OCI-LY1 (cell line): ENCODE data around the gene AKAP11.

Experiments used
- H2AFZ ChIP-seq: fragments of 200-600 bp; sonication (generic), shearing (Covaris generic); 2 replicates; pipeline ENCODE4 v1.6.0; 2014; ENCODE audit warnings: antibody characterized with exemption, mild to moderate bottlenecking, low read length
- H3F3A ChIP-seq: fragments of 200-600 bp; sonication (generic), shearing (Covaris generic); 2 replicates; pipeline ENCODE4 v1.6.0; 2014; ENCODE audit warnings: mild to moderate bottlenecking, antibody characterized with exemption, low read length, moderate library complexity; ENCODE audit not compliant: insufficient read depth
- H3K27ac ChIP-seq: fragments of 200-600 bp; sonication (generic); 2 replicates; pipeline ENCODE4 v1.5.1; 2014; ENCODE audit warnings: low read length, mixed run types, mild to moderate bottlenecking, low read depth; ENCODE audit not compliant: poor library complexity, severe bottlenecking
- H3K27me3 ChIP-seq: fragments of 200-600 bp; sonication (generic); 2 replicates; pipeline ENCODE4 v1.6.0; 2014; ENCODE audit warnings: antibody characterized with exemption, mild to moderate bottlenecking, low read length, moderate library complexity; ENCODE audit not compliant: insufficient read depth
- H3K36me3 ChIP-seq: fragments of 200-600 bp; sonication (generic); 2 replicates; pipeline ENCODE4 v1.6.1; 2014; ENCODE audit warnings: mild to moderate bottlenecking, antibody characterized with exemption, low read length, moderate library complexity, mixed read lengths; ENCODE audit not compliant: insufficient read depth
- H3K4me1 ChIP-seq: fragments of 200-600 bp; sonication (generic); 2 replicates; pipeline ENCODE4 v1.5.1; 2014; ENCODE audit warnings: mild to moderate bottlenecking, low read length, moderate library complexity; ENCODE audit not compliant: insufficient read depth, severe bottlenecking
- H3K4me2 ChIP-seq: fragments of 200-600 bp; sonication (generic), shearing (Covaris generic); 2 replicates; pipeline ENCODE4 v1.6.1; 2014; ENCODE audit warnings: low read length
- H3K4me3 ChIP-seq: fragments of 200-600 bp; sonication (generic); 2 replicates; pipeline ENCODE4 v1.5.1; 2014; ENCODE audit warnings: low read length, low read depth, mild to moderate bottlenecking, mixed read lengths; ENCODE audit not compliant: poor library complexity, severe bottlenecking
- H3K79me2 ChIP-seq: fragments of 200-600 bp; shearing (Covaris generic); 2 replicates; pipeline ENCODE4 v1.6.1; 2016; ENCODE audit warnings: mixed run types, low read length, mixed read lengths; ENCODE audit not compliant: insufficient read depth
- H3K9ac ChIP-seq: fragments of 200-600 bp; sonication (generic), shearing (Covaris generic); 2 replicates; pipeline ENCODE4 v1.6.1; 2014; ENCODE audit warnings: mild to moderate bottlenecking, low read length, mixed read lengths
- H3K9me2 ChIP-seq: fragments of 200-600 bp; sonication (generic), shearing (Covaris generic); 2 replicates; pipeline ENCODE4 v1.6.1; 2014; ENCODE audit warnings: low read depth, mild to moderate bottlenecking, low read length, mixed read lengths
- H3K9me3 ChIP-seq: fragments of 200-600 bp; shearing (Covaris generic); 2 replicates; pipeline ENCODE4 v1.6.1; 2014; ENCODE audit warnings: low read length, mixed read lengths
- H4K20me1 ChIP-seq: fragments of 200-600 bp; sonication (generic), shearing (Covaris generic); 2 replicates; pipeline ENCODE4 v1.6.0; 2016; ENCODE audit warnings: mild to moderate bottlenecking, low read length; ENCODE audit not compliant: insufficient read depth
- CTCF ChIP-seq: fragments of 200-600 bp; sonication (generic), shearing (Covaris generic); IDR thresholded peaks from 2 replicates; pipeline ENCODE4 v1.5.1; 2017; ENCODE audit warnings: mild to moderate bottlenecking, antibody characterized with exemption, low read length, moderate library complexity, mixed read lengths
- EZH2 ChIP-seq: fragments of 200-600 bp; sonication (generic), shearing (Covaris generic); IDR thresholded peaks from 2 replicates; pipeline ENCODE4 v1.8.0; 2017; ENCODE audit warnings: borderline replicate concordance, mixed run types, mild to moderate bottlenecking, antibody characterized with exemption, low read length, moderate library complexity, mixed read lengths

AKAP11 gene

GRCh38 chr13:42266473-42266872, 5.5 kb upstream of the AKAP11 start:
- no peaks in the 10 kb centered on the region for H3K36me3 ChIP-seq
- H3K9ac ChIP-seq: no peak overlapping the region
- no peak overlapping the region for H2AFZ ChIP-seq
- no peak overlapping the region for H3K4me3 ChIP-seq
- no peaks in the 10 kb centered on the region for H3K9me2 ChIP-seq
- no peaks in the 10 kb centered on the region for H4K20me1 ChIP-seq
- TF ChIP-seq CTCF (no peak), EZH2 (no peak)
- H3K4me2 ChIP-seq: no peak overlapping the region
- H3K4me1 ChIP-seq: peaks cover 10% of the 10 kb centered on the region
- no peaks in the 10 kb centered on the region for H3K79me2 ChIP-seq
- 0 out of 2 replicates have a peak, but pooled peaks cover 2% of the 10 kb centered on the region for H3K9me3 ChIP-seq
- no peak overlapping the region for H3K27ac ChIP-seq
- H3K27me3 ChIP-seq: no peaks in the 10 kb centered on the region
- H3F3A ChIP-seq: no peaks in the 10 kb centered on the region

- Histone ChIP-seq H3K4me2 (peak overlapping the region; percentile 82; the same call in 1 of the 2 replicates), H3K4me1 (peaks cover 33% of the 10 kb centered on the region), H3K27ac (no peak overlapping the region), H4K20me1 (no peaks in the 10 kb centered on the region), H3K79me2 (peaks cover 28% of the 10 kb centered on the region), H3K9me3 (no peaks in the 10 kb centered on the region), H3K27me3 (no peaks in the 10 kb centered on the region), H3K4me3 (peak overlapping the region; percentile 95), H3K9ac (no peak overlapping the region; the same call in 1 of the 2 replicates), H3K36me3 (no peaks in the 10 kb centered on the region), H2AFZ (0 out of 2 replicates have a peak overlapping the region, but pooled peaks have one; percentile 20), H3K9me2 (no peaks in the 10 kb centered on the region), H3F3A (no peaks in the 10 kb centered on the region)
- TF ChIP-seq CTCF: no peak
Observed at GRCh38 chr13:42270160-42270856, 1.6 kb upstream of the AKAP11 start.

- Histone ChIP-seq H3K4me3 (peak overlapping the region; percentile 95), H3K9me3 (no peaks in the 10 kb centered on the region), H2AFZ (peak overlapping the region; percentile 20; the same call in 1 of the 2 replicates), H3K9me2 (no peaks in the 10 kb centered on the region), H3K36me3 (no peaks in the 10 kb centered on the region), H3K4me1 (peaks cover 38% of the 10 kb centered on the region), H4K20me1 (no peaks in the 10 kb centered on the region), H3K79me2 (peaks cover 33% of the 10 kb centered on the region), H3F3A (no peaks in the 10 kb centered on the region), H3K9ac (peak overlapping the region; percentile 74), H3K27me3 (no peaks in the 10 kb centered on the region), H3K27ac (peak overlapping the region; percentile 59), H3K4me2 (peak overlapping the region; percentile 82)
- TF ChIP-seq CTCF (no peak), EZH2 (no peak)
Observed at GRCh38 chr13:42270857-42271215, 1.1 kb upstream of the AKAP11 start.
